Measurements from ENCODE around the gene FBXL19. TPM values are rescaled to one million over a fixed set of nuclear protein-coding genes. Genes with fewer than 3 reads are reported as not detected.
"Not testable (repeated sequence)": the region's sequence is repeated elsewhere in the genome, so short reads cannot be mapped to it uniquely, and the experiment has no call there.

Gene FBXL19
- total RNA-seq, 1 donor from 2014 or later: 56.4 TPM

GRCh38 chr16:30888856-30889499 is 34.4 kb upstream of the FBXL19 start:
- Mint-ChIP-seq H3K9me3 (no peaks in the 10 kb centered on the region), H3K4me1 (peaks cover 12% of the 10 kb centered on the region), H3K4me3 (no peak overlapping the region), H3K27me3 (ENCODE audit: low read depth) (no peaks in the 10 kb centered on the region), H3K27ac (no peak overlapping the region), H3K36me3 (peaks cover 26% of the 10 kb centered on the region)
- DNase-seq (ENCODE audit: low spot score in 2 of 2, unreplicated experiment in 2 of 2): no peak
- no peak for TF ChIP-seq CTCF (IDR thresholded peaks at IDR 0.05; ENCODE audit: unreplicated experiment)

GRCh38 chr16:30889721-30890120 is 33.7 kb upstream of the FBXL19 start:
- Mint-ChIP-seq H3K4me3 (no peak overlapping the region), H3K4me1 (peaks cover 18% of the 10 kb centered on the region)

GRCh38 chr16:30891043-30891823 is 32.1 kb upstream of the FBXL19 start:
- Mint-ChIP-seq H3K4me1 (peaks cover 33% of the 10 kb centered on the region), H3K36me3 (peaks cover 21% of the 10 kb centered on the region)
- H3K9me3 Mint-ChIP-seq; H3K27me3 Mint-ChIP-seq (ENCODE audit: low read depth); H3K4me3 Mint-ChIP-seq; DNase-seq (ENCODE audit: low spot score in 2 of 2, unreplicated experiment in 2 of 2); H3K27ac Mint-ChIP-seq: not testable (repeated sequence)

More at GRCh38 chr16:30889721-30890120, 33.7 kb upstream of the FBXL19 start:
- no peaks in the 10 kb centered on the region for H3K9me3 Mint-ChIP-seq
- H3K36me3 Mint-ChIP-seq: peaks cover 25% of the 10 kb centered on the region
- no peaks in the 10 kb centered on the region for H3K27me3 Mint-ChIP-seq (ENCODE audit: low read depth)
- DNase-seq (ENCODE audit: low spot score in 2 of 2, unreplicated experiment in 2 of 2): no peak
- H3K27ac Mint-ChIP-seq: peak overlapping the region; percentile 91
- TF ChIP-seq CTCF (IDR thresholded peaks at IDR 0.05; ENCODE audit: unreplicated experiment): no peak

GRCh38 chr16:30892670-30893416 is 30.5 kb upstream of the FBXL19 start:
- DNase-seq (ENCODE audit: low spot score in 2 of 2, unreplicated experiment in 2 of 2): no peak
- Mint-ChIP-seq H3K27ac (peak overlapping the region; percentile 94), H3K36me3 (peaks cover 15% of the 10 kb centered on the region), H3K4me3 (peak overlapping the region; percentile 80), H3K4me1 (peaks cover 43% of the 10 kb centered on the region), H3K27me3 (ENCODE audit: low read depth) (no peaks in the 10 kb centered on the region), H3K9me3 (no peaks in the 10 kb centered on the region)
- no peak for TF ChIP-seq CTCF (IDR thresholded peaks at IDR 0.05; ENCODE audit: unreplicated experiment)

GRCh38 chr16:30893417-30893743 is 30.0 kb upstream of the FBXL19 start:
- Mint-ChIP-seq H3K27me3 (ENCODE audit: low read depth) (no peaks in the 10 kb centered on the region), H3K36me3 (peaks cover 15% of the 10 kb centered on the region), H3K4me3 (peak overlapping the region; percentile 80), H3K4me1 (peaks cover 43% of the 10 kb centered on the region), H3K27ac (peak overlapping the region; percentile 94), H3K9me3 (no peaks in the 10 kb centered on the region)
- no peak for TF ChIP-seq CTCF (IDR thresholded peaks at IDR 0.05; ENCODE audit: unreplicated experiment)
- DNase-seq (ENCODE audit: low spot score in 2 of 2, unreplicated experiment in 2 of 2): peak in 1 of 2 experiments; percentile 46
